ENCODE measurements around the gene LOC101059915.
"Not testable (repeated sequence)": the region's sequence is repeated elsewhere in the genome, so short reads cannot be mapped to it uniquely, and the experiment has no call there.

The LOC101059915 gene

GRCh38 chrX:71637848-71638247 is 29.5 kb upstream of the LOC101059915 start:
- CTCF ChIA-PET, result interaction anchor here (0.7 to 1.6 kb wide), 3 partner anchors 14 to 27 kb away, joined by 3 to 4 read pairs (median 3); no protein-coding TSS in a partner anchor
- Histone ChIP-seq H3K4me3 (ENCODE audit: low read depth, low read length) (no peak overlapping the region), H3K4me1 (ENCODE audit: control insufficient read depth, insufficient read depth, low read length) (no peaks in the 10 kb centered on the region), H3K27ac (ENCODE audit: extremely low read depth, low read depth, low read length) (no peak overlapping the region), H3K36me3 (ENCODE audit: control insufficient read depth in 2 of 2, insufficient read depth in 1 of 2, low read length in 2 of 2) (no peaks in the 10 kb centered on the region; a peak in 1 of 3 replicates), H3K9me3 (ENCODE audit: control insufficient read depth, insufficient read depth, low read depth, low read length) (no peaks in the 10 kb centered on the region)
- TF ChIP-seq INSM2 (tag by site-specific recombination; IDR thresholded peaks at IDR 0.05), result no peak
- no peak for TF ChIP-seq ZNF211 (tag by site-specific recombination; IDR thresholded peaks at IDR 0.05; ENCODE audit: low read depth)
- POLR2A ChIA-PET, result no interaction called here

GRCh38 chrX:71638409-71638808 is 28.9 kb upstream of the LOC101059915 start:
- ChIA-PET CTCF (interaction anchor here (0.7 to 1.6 kb wide), 3 partner anchors 13 to 649 kb away, joined by 3 to 4 read pairs (median 3); no protein-coding TSS in a partner anchor), POLR2A (no interaction called here)
- no peaks in the 10 kb centered on the region for H3K4me1 ChIP-seq (ENCODE audit: control insufficient read depth, insufficient read depth, low read length)
- no peaks in the 10 kb centered on the region; a peak in 1 of 3 replicates for H3K36me3 ChIP-seq (ENCODE audit: control insufficient read depth in 2 of 2, insufficient read depth in 1 of 2, low read length in 2 of 2)
- H3K27ac ChIP-seq (ENCODE audit: extremely low read depth, low read depth, low read length), result no peak overlapping the region
- H3K9me3 ChIP-seq (ENCODE audit: control insufficient read depth, insufficient read depth, low read depth, low read length), result no peaks in the 10 kb centered on the region
- TF ChIP-seq ZNF580 (tag by site-specific recombination; IDR thresholded peaks at IDR 0.05) (no peak), SALL2 (tag by site-specific recombination; IDR thresholded peaks at IDR 0.05; ENCODE audit: borderline replicate concordance) (no peak), ZSCAN4 (tag by site-specific recombination; IDR thresholded peaks at IDR 0.05) (no peak), ZNF624 (tag by site-specific recombination; IDR thresholded peaks at IDR 0.05) (no peak), BCL6B (tag by site-specific recombination; IDR thresholded peaks at IDR 0.05) (no peak), ZNF157 (tag by site-specific recombination; IDR thresholded peaks at IDR 0.05) (no peak), ZNF48 (tag by site-specific recombination; IDR thresholded peaks at IDR 0.05) (no peak), HOXC10 (CRISPR knock-in tag; IDR thresholded peaks at IDR 0.05) (no peak), ZNF626 (tag by site-specific recombination; IDR thresholded peaks at IDR 0.05) (no peak), KLF10 (tag by site-specific recombination; IDR thresholded peaks at IDR 0.05) (no peak), ZNF121 (tag by site-specific recombination; IDR thresholded peaks at IDR 0.05) (no peak), ZFHX2 (tag by site-specific recombination; conservative IDR thresholded peaks at IDR 0.05) (no peak)
- no peak overlapping the region for H3K4me3 ChIP-seq (ENCODE audit: low read depth, low read length)

DNA sequence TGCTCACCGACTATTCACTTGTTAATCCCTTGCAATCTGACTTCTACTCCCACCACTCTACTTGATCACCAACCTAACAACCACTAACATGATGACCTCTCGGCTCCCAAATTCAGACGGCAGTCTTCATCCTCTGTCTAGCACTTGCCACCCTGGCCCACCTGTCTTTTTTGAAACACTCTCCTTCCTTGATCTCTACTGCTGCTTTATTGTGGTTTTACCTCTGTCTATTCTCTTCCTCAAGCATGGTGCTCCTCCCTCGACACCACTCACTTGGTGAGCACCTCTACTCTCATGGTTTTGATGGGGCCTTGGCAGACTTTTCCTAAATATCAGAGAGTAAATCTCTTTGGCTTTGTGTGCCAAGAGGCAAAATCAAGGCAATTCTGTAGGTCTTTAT is 27.3 kb upstream of the LOC101059915 start:
- CTCF ChIA-PET, result no interaction called here
- POLR2A ChIA-PET, result no interaction called here
- Histone ChIP-seq H3K36me3 (ENCODE audit: control insufficient read depth in 2 of 2, insufficient read depth in 1 of 2, low read length in 2 of 2) (no peaks in the 10 kb centered on the region; a peak in 1 of 3 replicates), H3K9me3 (ENCODE audit: control insufficient read depth, insufficient read depth, low read depth, low read length) (no peaks in the 10 kb centered on the region), H3K27ac (ENCODE audit: extremely low read depth, low read depth, low read length) (no peak overlapping the region), H3K4me3 (ENCODE audit: low read depth, low read length) (no peak overlapping the region), H3K4me1 (ENCODE audit: control insufficient read depth, insufficient read depth, low read length) (no peaks in the 10 kb centered on the region)
- no peak for TF ChIP-seq TRIM28 (IDR thresholded peaks at IDR 0.05; ENCODE audit: borderline replicate concordance, low read length)

GRCh38 chrX:71644406-71644805 is 22.9 kb upstream of the LOC101059915 start:
- POLR2A ChIA-PET; H3K4me1 ChIP-seq (ENCODE audit: control insufficient read depth, insufficient read depth, low read length); CTCF ChIA-PET; H3K9me3 ChIP-seq (ENCODE audit: control insufficient read depth, insufficient read depth, low read depth, low read length); H3K4me3 ChIP-seq (ENCODE audit: low read depth, low read length); H3K27ac ChIP-seq (ENCODE audit: extremely low read depth, low read depth, low read length); H3K36me3 ChIP-seq (ENCODE audit: control insufficient read depth in 2 of 2, insufficient read depth in 1 of 2, low read length in 2 of 2): not testable (repeated sequence)
- peak; percentile 60 for TF ChIP-seq KLF1 (tag by site-specific recombination; IDR thresholded peaks at IDR 0.05)

All from HEK293 (cell line).